GM12874 (cell line): ENCODE measurements around the gene DISP3.

ENCODE experiments used
- TF ChIP-seq, protein P1 (sequence below): IDR thresholded peaks from 2 replicates; pipeline ENCODE4 v1.5.1; 2011; ENCODE audit warnings: low read depth, mild to moderate bottlenecking, control low read depth, low read length, moderate library complexity; ENCODE audit not compliant: insufficient read depth

The DISP3 gene

DNA sequence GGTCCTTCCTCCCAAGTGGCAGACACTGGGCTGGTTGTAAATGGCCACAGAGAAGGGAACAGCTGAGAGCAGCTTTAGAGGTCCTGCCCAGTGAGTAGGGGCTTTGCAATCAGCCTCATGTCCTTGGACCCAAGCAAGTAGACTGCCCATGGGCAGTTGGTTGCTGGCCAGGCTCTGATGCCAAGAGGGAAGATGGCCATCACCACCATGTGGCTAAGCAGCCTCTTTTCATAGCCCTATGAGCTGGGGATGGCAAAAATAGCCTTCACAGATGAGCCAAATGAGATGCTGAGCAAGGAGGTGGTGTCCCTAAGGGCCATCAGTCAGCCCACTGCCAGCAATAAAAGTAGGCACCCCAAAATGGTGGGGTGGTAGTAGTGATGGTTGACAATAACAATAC lies 3.2 kb downstream of the DISP3 start:
- TF ChIP-seq, protein P1, sequence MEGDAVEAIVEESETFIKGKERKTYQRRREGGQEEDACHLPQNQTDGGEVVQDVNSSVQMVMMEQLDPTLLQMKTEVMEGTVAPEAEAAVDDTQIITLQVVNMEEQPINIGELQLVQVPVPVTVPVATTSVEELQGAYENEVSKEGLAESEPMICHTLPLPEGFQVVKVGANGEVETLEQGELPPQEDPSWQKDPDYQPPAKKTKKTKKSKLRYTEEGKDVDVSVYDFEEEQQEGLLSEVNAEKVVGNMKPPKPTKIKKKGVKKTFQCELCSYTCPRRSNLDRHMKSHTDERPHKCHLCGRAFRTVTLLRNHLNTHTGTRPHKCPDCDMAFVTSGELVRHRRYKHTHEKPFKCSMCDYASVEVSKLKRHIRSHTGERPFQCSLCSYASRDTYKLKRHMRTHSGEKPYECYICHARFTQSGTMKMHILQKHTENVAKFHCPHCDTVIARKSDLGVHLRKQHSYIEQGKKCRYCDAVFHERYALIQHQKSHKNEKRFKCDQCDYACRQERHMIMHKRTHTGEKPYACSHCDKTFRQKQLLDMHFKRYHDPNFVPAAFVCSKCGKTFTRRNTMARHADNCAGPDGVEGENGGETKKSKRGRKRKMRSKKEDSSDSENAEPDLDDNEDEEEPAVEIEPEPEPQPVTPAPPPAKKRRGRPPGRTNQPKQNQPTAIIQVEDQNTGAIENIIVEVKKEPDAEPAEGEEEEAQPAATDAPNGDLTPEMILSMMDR = no peak

DNA sequence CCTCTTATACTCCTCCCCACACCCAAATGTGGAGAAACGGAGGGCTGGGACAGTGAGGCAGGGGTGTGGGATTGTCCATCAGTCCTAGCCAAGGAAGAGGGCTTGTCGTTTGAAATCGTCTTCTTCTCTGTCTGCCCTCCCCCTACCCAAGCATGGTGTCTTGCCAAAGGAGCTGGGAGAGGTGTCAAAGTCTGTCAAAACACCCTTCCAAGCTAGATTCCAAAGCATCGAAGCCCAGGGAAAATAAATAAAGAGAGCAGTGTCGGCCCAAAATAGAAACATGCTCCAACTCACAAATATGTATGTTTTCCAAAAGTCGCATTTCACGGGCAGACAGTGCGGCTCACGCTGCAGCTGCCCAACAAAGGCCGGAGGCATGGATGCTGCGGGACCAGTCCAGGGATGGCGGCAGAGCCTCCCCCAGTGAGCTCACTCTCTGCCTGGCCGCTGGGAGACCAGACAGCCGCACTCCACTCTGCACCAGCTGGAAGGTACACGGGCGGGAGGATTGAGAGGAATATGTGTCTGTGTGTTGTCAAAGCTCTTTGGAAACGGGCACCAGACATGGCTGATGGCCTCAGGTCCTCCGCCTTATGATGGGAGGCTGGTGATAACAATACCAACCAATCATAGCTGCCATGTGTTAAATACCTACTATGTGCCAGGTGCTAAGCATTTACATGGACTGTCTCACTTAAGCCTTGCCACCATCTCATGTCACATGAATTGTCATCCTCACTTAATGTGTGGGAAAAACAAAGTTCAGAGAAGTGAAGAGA lies 3.9 kb downstream of the DISP3 start:
- TF ChIP-seq, protein P1 = no peak

DNA sequence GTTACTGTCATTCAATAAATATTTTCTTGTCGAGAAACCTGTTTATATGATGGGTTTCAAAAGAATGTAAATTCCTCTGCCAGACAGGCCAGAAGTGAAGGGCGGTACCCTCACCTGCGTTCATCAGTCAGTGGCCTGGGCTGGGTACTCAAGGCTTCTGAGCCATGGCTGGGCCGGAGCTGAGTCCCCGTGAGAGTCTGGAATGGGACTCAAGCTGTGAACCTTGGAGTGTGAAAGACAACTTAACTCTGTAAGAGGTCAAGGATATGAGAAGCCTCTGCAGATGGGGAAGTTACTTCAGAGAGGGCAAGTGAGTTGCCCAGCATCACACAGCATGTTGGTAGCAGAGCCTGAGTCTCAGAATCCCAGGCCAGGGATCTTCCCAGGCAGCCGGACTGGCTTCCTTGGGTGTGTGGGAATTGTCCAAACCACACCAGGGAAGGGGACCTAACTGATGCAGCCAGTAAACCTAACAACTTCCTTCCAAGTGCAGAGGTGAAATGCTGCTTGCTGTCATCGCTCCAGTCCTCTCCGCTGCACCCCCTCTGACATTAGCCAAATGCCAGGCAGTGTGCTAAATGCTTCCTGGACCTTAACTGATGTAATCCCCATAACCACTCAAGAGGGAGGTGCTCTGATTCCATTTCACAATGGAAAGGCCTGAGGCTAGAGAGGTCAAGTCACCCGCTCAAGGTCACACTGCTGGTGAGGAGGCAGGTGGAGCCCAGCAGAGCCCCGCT lies 4.8 kb downstream of the DISP3 start:
- TF ChIP-seq, protein P1 = no peak

DNA sequence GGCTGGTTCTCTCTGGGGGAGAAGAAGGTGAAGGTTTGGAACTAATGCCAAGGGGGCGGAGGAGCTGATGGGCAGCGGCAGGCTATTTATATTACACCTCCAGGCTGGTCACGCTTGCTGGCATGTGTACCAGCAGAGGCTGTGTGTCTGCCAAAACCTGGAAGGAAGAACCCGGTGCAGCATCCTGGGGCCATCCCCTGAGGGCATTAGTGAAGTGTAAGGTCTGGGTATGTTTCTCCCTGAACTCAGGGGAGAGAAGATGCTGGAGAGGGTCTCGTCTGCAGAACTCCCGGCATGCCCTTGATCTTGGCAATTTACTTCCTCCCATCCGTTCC lies 5.3 kb downstream of the DISP3 start:
- TF ChIP-seq, protein P1 = no peak

DNA sequence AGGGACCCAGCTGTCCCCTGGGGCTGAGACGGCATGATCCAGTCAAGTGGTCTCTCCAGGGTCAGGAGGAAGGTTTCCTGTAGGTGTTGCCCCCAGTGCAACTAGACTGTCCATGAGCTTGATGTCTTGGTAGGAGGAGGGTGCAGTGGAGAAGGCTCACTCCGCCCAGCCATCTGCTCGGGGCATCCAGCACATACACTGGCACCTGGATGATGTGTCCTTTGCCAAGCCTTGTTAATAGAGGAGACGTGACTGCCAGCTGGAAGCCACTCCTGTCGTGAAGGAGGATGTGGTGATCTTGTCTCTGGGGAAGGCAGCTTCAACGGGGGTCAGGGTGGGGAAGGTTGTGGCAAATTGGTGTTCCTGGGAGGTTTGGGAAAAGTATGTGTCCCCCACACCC lies 6.2 kb downstream of the DISP3 start:
- TF ChIP-seq, protein P1 = no peak

DNA sequence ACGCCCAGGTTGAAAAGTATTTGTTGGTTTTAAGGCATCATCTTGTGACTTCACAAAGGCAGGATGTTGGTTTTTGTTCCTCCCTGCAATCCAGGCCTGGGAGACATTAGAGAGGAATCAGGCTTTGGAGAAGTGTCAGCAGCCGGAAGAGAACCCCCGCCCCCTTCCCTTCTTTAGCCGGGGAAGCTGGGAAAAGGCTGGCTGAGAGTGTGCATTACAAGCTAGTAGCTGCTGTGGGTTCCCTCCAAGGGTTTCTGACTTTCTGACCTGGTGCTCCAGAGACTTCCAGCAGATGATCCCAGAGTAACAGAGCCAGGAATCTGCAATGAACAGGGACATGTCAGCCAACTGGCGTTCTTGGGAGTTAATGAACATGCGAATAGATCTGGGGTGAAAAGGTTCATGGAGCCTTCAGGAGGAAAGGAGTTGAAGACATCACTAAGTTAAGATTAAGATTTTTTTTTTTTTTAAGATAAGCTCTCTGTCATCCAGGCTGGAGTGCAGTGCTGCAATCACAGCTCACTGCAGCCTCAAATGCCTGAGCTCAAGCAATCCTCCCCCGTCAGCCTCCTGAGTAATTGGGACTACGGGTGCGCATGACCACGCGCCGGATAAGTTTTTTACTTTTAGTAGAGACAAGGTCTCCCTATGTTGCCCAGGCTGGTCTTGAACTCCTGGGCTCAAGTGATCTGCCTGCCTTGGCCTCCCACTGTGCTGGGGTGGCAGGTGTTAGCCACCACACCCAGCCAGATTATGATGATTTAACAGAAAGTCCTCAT lies 7.5 kb downstream of the DISP3 start:
- TF ChIP-seq, protein P1 = no peak

DNA sequence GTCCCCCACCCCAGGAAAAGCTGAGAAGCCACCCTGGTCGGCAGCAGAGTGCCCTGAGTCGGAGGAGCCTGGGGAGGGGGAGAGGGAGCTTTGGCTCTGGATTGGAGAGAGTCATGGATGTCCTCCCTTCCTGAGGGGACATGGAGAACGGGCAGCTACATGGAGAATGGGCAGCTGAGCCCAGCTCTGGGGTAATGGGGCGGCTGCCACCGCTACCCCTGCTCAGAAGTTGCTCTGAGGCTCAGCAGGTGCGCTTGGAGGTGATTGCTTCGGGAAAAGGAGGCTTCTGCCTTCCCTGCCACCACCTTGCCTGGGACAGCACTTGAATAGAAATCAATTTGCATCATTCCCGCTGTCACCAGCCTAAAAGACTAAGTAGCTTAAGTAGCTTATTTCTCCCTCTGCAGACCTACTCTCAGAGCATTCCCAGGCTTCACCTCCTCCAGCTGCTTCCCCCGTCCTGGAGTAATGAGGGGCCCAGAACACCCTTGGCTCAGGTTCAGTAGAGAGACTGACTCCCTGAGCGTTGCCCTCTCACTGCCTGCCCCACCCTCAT lies 8.3 kb downstream of the DISP3 start:
- TF ChIP-seq, protein P1 = no peak
